HepG2 (cell line): ENCODE results near the gene FCHO1. TPM values are rescaled to one million over a fixed set of nuclear protein-coding genes. Genes with fewer than 3 reads are reported as not detected.

ENCODE experiments used
- ATAC-seq: fragments of 200-7000 bp; cut with Tn5 transposase; 3 replicates; pipeline ENCODE4 v1.9.1; 2020; ENCODE audit warnings: mild to moderate bottlenecking, moderate library complexity
- BruUV-seq: library from RNA; stranded (reverse); fragments of 400-500 nt; replicated peaks from 2 replicates; lab custom pipeline; 2021; lab: Mats Ljungman, UMichigan
- CTCF ChIA-PET: fragments of 300-600 bp; formaldehyde crosslinking; extraction: SDS; loops from one replicate; lab custom pipeline; 2021; ENCODE audit warnings: low total read pairs, inconsistent platforms, low intra/inter-chr PET ratio; lab: Yijun Ruan, JAX
- POLR2A ChIA-PET: fragments of 350-600 bp; sonication (Branson Sonifier 250); formaldehyde crosslinking; loops from one replicate; lab custom pipeline; 2020; ENCODE audit warnings: antibody characterized with exemption, inconsistent platforms; lab: Yijun Ruan, JAX
- DNase-seq: peaks from one replicate; pipeline ENCODE4 v3.0.0-alpha.2; 2015; ENCODE audit warnings: low spot score
- FAIRE-seq: peaks from 3 replicates; lab custom pipeline; 2011; peaks lifted over from hg19 to GRCh38; lab: Jason Lieb, UNC
- H2AFZ ChIP-seq: one replicate; pipeline ENCODE4 v1.6.1; 2011; ENCODE audit warnings: low read length, inconsistent platforms
- H3K27ac ChIP-seq: fragments of 300-600 bp; 3 replicates; pipeline ENCODE4 v1.8.0; 2011; ENCODE audit warnings: mixed run types, mild to moderate bottlenecking, mixed read lengths, low read length, inconsistent platforms; ENCODE audit not compliant: insufficient read depth; ENCODE audit errors: extremely low read length
- H3K27me3 ChIP-seq, 2 experiments: fragments of 200-600 bp in 1 of 2; 2 replicates in 1 of 2; 3 replicates in 1 of 2; pipeline versions ENCODE4 v1.6.0 to v1.8.0; 2011; ENCODE audit warnings: low read length in 2 of 2, mild to moderate bottlenecking in 2 of 2, moderate library complexity in 2 of 2, inconsistent platforms in 1 of 2; ENCODE audit not compliant: insufficient read depth in 2 of 2, control insufficient read depth in 1 of 2
- H3K36me3 ChIP-seq, 2 experiments: fragments of 200-600 bp in 1 of 2; replicated peaks in 1 of 2; 2 replicates in 1 of 2; 3 replicates in 1 of 2; pipeline versions ENCODE4 v1.5.1 to v1.8.0; 2011; ENCODE audit warnings: low read length in 2 of 2, inconsistent platforms in 1 of 2; ENCODE audit not compliant: insufficient read depth in 2 of 2, control insufficient read depth in 1 of 2
- H3K4me1 ChIP-seq: 2 replicates; pipeline ENCODE4 v1.5.1; 2012; ENCODE audit warnings: low read length, inconsistent platforms; ENCODE audit not compliant: insufficient read depth
- H3K4me2 ChIP-seq: 2 replicates; pipeline ENCODE4 v1.6.0; 2011; ENCODE audit warnings: low read depth, low read length, inconsistent platforms
- H3K4me3 ChIP-seq, 3 experiments: fragments of 200-600 bp in 1 of 3; sonication (generic), shearing (Covaris generic) in 1 of 3; replicated peaks in 1 of 3; 2 replicates each; pipeline ENCODE4 v1.5.1; 2011 to 2016; ENCODE audit warnings: low read length in 3 of 3, inconsistent platforms in 2 of 3, low read depth in 2 of 3, mild to moderate bottlenecking in 2 of 3, control low read depth in 1 of 3, mixed read lengths in 1 of 3; ENCODE audit not compliant: insufficient read depth in 1 of 3
- H3K79me2 ChIP-seq: one replicate; pipeline ENCODE4 v1.6.1; 2011; ENCODE audit warnings: low read length, inconsistent platforms; ENCODE audit not compliant: insufficient read depth
- H3K9ac ChIP-seq: 2 replicates; pipeline ENCODE4 v1.6.0; 2011; ENCODE audit warnings: mild to moderate bottlenecking, low read depth, low read length, inconsistent platforms; ENCODE audit not compliant: insufficient read depth
- H3K9me3 ChIP-seq: 2 replicates; pipeline ENCODE4 v1.5.1; 2012; ENCODE audit warnings: mild to moderate bottlenecking, low read length
- H4K20me1 ChIP-seq: 2 replicates; pipeline ENCODE4 v1.6.0; 2011; ENCODE audit warnings: inconsistent platforms, mild to moderate bottlenecking, low read length, moderate library complexity; ENCODE audit not compliant: insufficient read depth
- CHD4 ChIP-seq: fragments of 200-600 bp; sonication (generic); IDR thresholded peaks from 2 replicates; pipeline ENCODE4 v1.7.0; 2017; ENCODE audit warnings: mild to moderate bottlenecking, low read length, borderline replicate concordance
- CSRNP1 ChIP-seq: sonication (generic); formaldehyde crosslinking; IDR thresholded peaks from 2 replicates; pipeline ENCODE4 v1.8.1; 2023; ENCODE audit warnings: mild to moderate bottlenecking, missing genetic modification reagents
- NFYB ChIP-seq: sonication (generic); formaldehyde crosslinking; IDR thresholded peaks from 2 replicates; pipeline ENCODE4 v1.4.0; 2020; ENCODE audit warnings: missing genetic modification reagents
- SAFB2 ChIP-seq: sonication (generic); formaldehyde crosslinking; IDR thresholded peaks from 2 replicates; pipeline ENCODE4 v1.5.1; 2020; ENCODE audit warnings: missing genetic modification reagents, low read depth, mild to moderate bottlenecking, borderline replicate concordance
- ZMYM3 ChIP-seq: sonication (generic); formaldehyde crosslinking; IDR thresholded peaks from 2 replicates; pipeline ENCODE4 v1.5.1; 2020; ENCODE audit warnings: mild to moderate bottlenecking, missing genetic modification reagents
- ZNF687 ChIP-seq: sonication (generic); formaldehyde crosslinking; IDR thresholded peaks from 2 replicates; pipeline ENCODE4 v1.5.1; 2020; ENCODE audit warnings: mild to moderate bottlenecking, missing genetic modification reagents, moderate library complexity
- ZNF703 ChIP-seq: sonication (generic); formaldehyde crosslinking; IDR thresholded peaks from 2 replicates; pipeline ENCODE4 v1.5.1; 2020; ENCODE audit warnings: missing genetic modification reagents, mild to moderate bottlenecking, moderate library complexity, borderline replicate concordance
- ZNF782 ChIP-seq: sonication (generic); formaldehyde crosslinking; IDR thresholded peaks from 2 replicates; pipeline ENCODE4 v1.4.0; 2020; ENCODE audit warnings: missing genetic modification reagents, mild to moderate bottlenecking, borderline replicate concordance
- WGBS: methylation state at CpG from one replicate; pipeline ENCODE4 v1.1.6; 2017; ENCODE audit warnings: low lambda C conversion rate; 5-methylcytosine and 5-hydroxymethylcytosine counted together
- in situ Hi-C: cut with HindIII; loops from 2 replicates; pipeline ENCODE4 v1.10.0; 2017; ENCODE audit warnings: low pct_unique_long_range_greater_than_20kb; ENCODE audit not compliant: extremely low pct_ligation_motif_present
- intact Hi-C: fragments of 100-400 bp; cut with micrococcal nuclease; formaldehyde crosslinking; loops from one replicate; pipeline ENCODE4 v1.10.0; 2022; ENCODE audit not compliant: unreplicated experiment
- polyA plus RNA-seq, 8 experiments: library from polyadenylated mRNA; depleted of rRNA in 3 of 8; stranded (reverse) in 7 of 8; unstranded in 1 of 8; fragments of >200 nt; fragmentation: Illumina TruSeq in 4 of 8; extraction: Trizol in 4 of 8; gene quantifications; 2 replicates each; pipeline versions ENCODE4 v1.2.1 to v1.2.3, GENCODE V29; 2011 to 2016; ENCODE audit warnings: low read depth in 4 of 8, missing spikeins in 1 of 8, mixed read lengths in 1 of 8; ENCODE audit not compliant: insufficient read depth in 1 of 8
- total RNA-seq, 5 experiments: library from RNA; depleted of rRNA; stranded (reverse); fragments of >200 nt; fragmentation: Illumina TruSeq; extraction: Trizol; gene quantifications; 2 replicates each; pipeline ENCODE4 v1.2.3, GENCODE V29; 2016; ENCODE audit warnings: low read depth in 1 of 5
- TF ChIP-seq, protein P1 (sequence below): fragments of 450-650 bp; IDR thresholded peaks from 2 replicates; pipeline ENCODE4 v1.6.1; 2016

FCHO1 gene
- total and polyA plus RNA-seq, 2 of the 13 experiments (the other 11 are each of a cell fraction or from before 2014, with no cell fraction given) = 1.3 to 3.1 TPM

GRCh38 chr19:17778968-17779929 is 28.0 kb downstream of the FCHO1 start:
- WGBS = 59% methylated on average over 25 of the region's 25 CpGs
- Histone ChIP-seq H3K4me1 (peaks cover 8% of the 10 kb centered on the region; the same call in 1 of the 2 replicates), H3K36me3 (no peaks in the 10 kb centered on the region), H3K27me3 (no peaks in the 10 kb centered on the region), H3K27ac (no peak overlapping the region), H3K79me2 (no peaks in the 10 kb centered on the region), H3K4me3 (peak overlapping the region in 2 of 3 experiments; percentile 38 to 43; a peak in 4 of 6 replicates), H3K9me3 (no peaks in the 10 kb centered on the region), H3K4me2 (peak overlapping the region; percentile 42), H3K9ac (no peak overlapping the region), H4K20me1 (no peaks in the 10 kb centered on the region), H2AFZ (no peak overlapping the region)
- in situ Hi-C loops (no loop called here), intact Hi-C loops (no loop called here)
- DNase-seq (no peak), ATAC-seq (no peak), FAIRE-seq (no peak)
- no TSS peak for BruUV-seq
- ChIA-PET POLR2A (no interaction called here), CTCF (no interaction called here)
- TF ChIP-seq, protein P1, sequence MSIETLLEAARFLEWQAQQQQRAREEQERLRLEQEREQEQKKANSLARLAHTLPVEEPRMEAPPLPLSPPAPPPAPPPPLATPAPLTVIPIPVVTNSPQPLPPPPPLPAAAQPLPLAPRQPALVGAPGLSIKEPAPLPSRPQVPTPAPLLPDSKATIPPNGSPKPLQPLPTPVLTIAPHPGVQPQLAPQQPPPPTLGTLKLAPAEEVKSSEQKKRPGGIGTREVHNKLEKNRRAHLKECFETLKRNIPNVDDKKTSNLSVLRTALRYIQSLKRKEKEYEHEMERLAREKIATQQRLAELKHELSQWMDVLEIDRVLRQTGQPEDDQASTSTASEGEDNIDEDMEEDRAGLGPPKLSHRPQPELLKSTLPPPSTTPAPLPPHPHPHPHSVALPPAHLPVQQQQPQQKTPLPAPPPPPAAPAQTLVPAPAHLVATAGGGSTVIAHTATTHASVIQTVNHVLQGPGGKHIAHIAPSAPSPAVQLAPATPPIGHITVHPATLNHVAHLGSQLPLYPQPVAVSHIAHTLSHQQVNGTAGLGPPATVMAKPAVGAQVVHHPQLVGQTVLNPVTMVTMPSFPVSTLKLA = peak; percentile 31; the same call in 1 of the 2 replicates
- TF ChIP-seq ZNF687 (CRISPR knock-in tag) (0 out of 2 replicates have a peak, but pooled peaks have one; percentile 33), CSRNP1 (CRISPR knock-in tag) (no peak), NFYB (CRISPR knock-in tag) (no peak), ZMYM3 (CRISPR knock-in tag) (peak; percentile 53; the same call in 1 of the 2 replicates), ZNF782 (CRISPR knock-in tag) (no peak), CHD4 (no peak), SAFB2 (no peak), ZNF703 (CRISPR knock-in tag) (0 out of 2 replicates have a peak, but pooled peaks have one; percentile 8)
